CD4-positive, alpha-beta T cell (primary cell): Measurements from ENCODE around the gene CREB3L1. TPM values are rescaled to one million over a fixed set of nuclear protein-coding genes. Genes with fewer than 3 reads are reported as not detected.

Experiments used
- ATAC-seq: fragments of 200-7000 bp; cut with Tn5 transposase; one replicate; pipeline ENCODE4 v1.10.0; 2022; ENCODE audit warnings: mild to moderate bottlenecking; ENCODE audit not compliant: poor library complexity
- CTCF ChIA-PET: fragments of 350-600 bp; sonication (Branson Sonifier 250); formaldehyde crosslinking; loops from one replicate; lab custom pipeline; 2021; ENCODE audit warnings: antibody characterized with exemption, inconsistent platforms; lab: Charles Lee
- POLR2A ChIA-PET: fragments of 350-600 bp; sonication (Branson Sonifier 250); formaldehyde crosslinking; loops from one replicate; lab custom pipeline; 2021; ENCODE audit warnings: antibody characterized with exemption, inconsistent platforms; lab: Charles Lee
- DNase-seq, 14 experiments: peaks; one replicate each; pipeline ENCODE4 v3.0.0-alpha.2; 2013 to 2020; ENCODE audit warnings: mixed read lengths in 2 of 14
- H3K27ac ChIP-seq, 2 donors: one replicate each; pipeline versions ENCODE4 v1.5.1 to v1.7.0; 2013; ENCODE audit warnings: low read length in 2 of 2, low read depth in 1 of 2, mild to moderate bottlenecking in 1 of 2
- H3K27me3 ChIP-seq, 2 experiments: 1 replicate in 1 of 2; 2 replicates in 1 of 2; pipeline versions ENCODE4 v1.6.1 to v1.7.0; 2013; ENCODE audit warnings: low read length in 2 of 2, control low read depth in 1 of 2, mild to moderate bottlenecking in 1 of 2, moderate library complexity in 1 of 2; ENCODE audit not compliant: insufficient read depth in 2 of 2, control insufficient read depth in 1 of 2
- H3K36me3 ChIP-seq: one replicate; pipeline ENCODE4 v1.6.1; 2013; ENCODE audit warnings: low read length, control low read depth; ENCODE audit not compliant: insufficient read depth
- H3K4me1 ChIP-seq: one replicate; pipeline ENCODE4 v1.6.1; 2013; ENCODE audit warnings: low read length, control low read depth; ENCODE audit not compliant: insufficient read depth
- H3K4me3 ChIP-seq: one replicate; pipeline ENCODE4 v1.5.1; 2013; ENCODE audit warnings: mild to moderate bottlenecking, low read length, moderate library complexity
- H3K9me3 ChIP-seq, 2 experiments: 1 replicate in 1 of 2; 2 replicates in 1 of 2; pipeline versions ENCODE4 v1.6.1 to v1.7.0; 2013; ENCODE audit warnings: low read length in 2 of 2, mild to moderate bottlenecking in 2 of 2, control low read depth in 1 of 2, moderate library complexity in 1 of 2; ENCODE audit not compliant: control insufficient read depth in 1 of 2, insufficient read depth in 1 of 2
- H3K27ac Mint-ChIP-seq: one replicate; pipeline ENCODE4 v1.8.0; 2020; ENCODE audit warnings: mixed read lengths
- H3K27me3 Mint-ChIP-seq: one replicate; pipeline ENCODE4 v1.8.0; 2021; ENCODE audit warnings: mixed read lengths
- H3K36me3 Mint-ChIP-seq: one replicate; pipeline ENCODE4 v1.8.0; 2021; ENCODE audit warnings: low read depth, mixed read lengths
- H3K4me1 Mint-ChIP-seq: one replicate; pipeline ENCODE4 v1.8.0; 2021; ENCODE audit warnings: low read depth, mixed read lengths
- H3K4me3 Mint-ChIP-seq: one replicate; pipeline ENCODE4 v1.8.0; 2020; ENCODE audit warnings: mild to moderate bottlenecking, mixed read lengths
- H3K9me3 Mint-ChIP-seq: one replicate; pipeline ENCODE4 v1.8.0; 2020; ENCODE audit warnings: mixed read lengths
- intact Hi-C, 2 experiments: fragments of 100-400 bp; cut with DNase I in 1 of 2; cut with micrococcal nuclease in 1 of 2; formaldehyde crosslinking; loops; one replicate each; pipeline versions ENCODE4 v1.15.1 to v1.9.0; 2023 to 2025; cut with DNase I, micrococcal nuclease
- total RNA-seq, 174 experiments: library from RNA in 2 of 174; stranded (reverse) in 2 of 174; gene quantifications; one replicate each; pipeline ENCODE4 v1.2.3 and lab custom pipeline; 2021 to 2026
- TF ChIP-seq, protein P1 (sequence below): fragments of 200-600 bp; IDR thresholded peaks from one replicate; pipeline ENCODE4 v1.8.0; 2022; ENCODE audit warnings: antibody characterized with exemption, mild to moderate bottlenecking

Gene CREB3L1
- total RNA-seq, 2 experiments from 2014 or later: not detected

GRCh38 chr11:46263120-46263519 is 14.3 kb upstream of the CREB3L1 start:
- ChIA-PET POLR2A (no interaction called here), CTCF (no interaction called here)
- no peak overlapping the region for H3K4me3 ChIP-seq
- Mint-ChIP-seq H3K36me3 (no peaks in the 10 kb centered on the region), H3K4me1 (no peaks in the 10 kb centered on the region), H3K9me3 (no peaks in the 10 kb centered on the region), H3K27me3 (peaks cover 8% of the 10 kb centered on the region), H3K27ac (no peak overlapping the region), H3K4me3 (no peak overlapping the region)
- H3K27me3 ChIP-seq: no peaks in the 10 kb centered on the region
- intact Hi-C loops: no loop called here
- no peaks in the 10 kb centered on the region for H3K9me3 ChIP-seq
- DNase-seq (no peak), ATAC-seq (no peak)
- no peak overlapping the region for H3K27ac ChIP-seq
- H3K4me1 ChIP-seq: no peaks in the 10 kb centered on the region
- TF ChIP-seq, protein P1, sequence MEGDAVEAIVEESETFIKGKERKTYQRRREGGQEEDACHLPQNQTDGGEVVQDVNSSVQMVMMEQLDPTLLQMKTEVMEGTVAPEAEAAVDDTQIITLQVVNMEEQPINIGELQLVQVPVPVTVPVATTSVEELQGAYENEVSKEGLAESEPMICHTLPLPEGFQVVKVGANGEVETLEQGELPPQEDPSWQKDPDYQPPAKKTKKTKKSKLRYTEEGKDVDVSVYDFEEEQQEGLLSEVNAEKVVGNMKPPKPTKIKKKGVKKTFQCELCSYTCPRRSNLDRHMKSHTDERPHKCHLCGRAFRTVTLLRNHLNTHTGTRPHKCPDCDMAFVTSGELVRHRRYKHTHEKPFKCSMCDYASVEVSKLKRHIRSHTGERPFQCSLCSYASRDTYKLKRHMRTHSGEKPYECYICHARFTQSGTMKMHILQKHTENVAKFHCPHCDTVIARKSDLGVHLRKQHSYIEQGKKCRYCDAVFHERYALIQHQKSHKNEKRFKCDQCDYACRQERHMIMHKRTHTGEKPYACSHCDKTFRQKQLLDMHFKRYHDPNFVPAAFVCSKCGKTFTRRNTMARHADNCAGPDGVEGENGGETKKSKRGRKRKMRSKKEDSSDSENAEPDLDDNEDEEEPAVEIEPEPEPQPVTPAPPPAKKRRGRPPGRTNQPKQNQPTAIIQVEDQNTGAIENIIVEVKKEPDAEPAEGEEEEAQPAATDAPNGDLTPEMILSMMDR: no peak
- H3K36me3 ChIP-seq: no peaks in the 10 kb centered on the region

DNA sequence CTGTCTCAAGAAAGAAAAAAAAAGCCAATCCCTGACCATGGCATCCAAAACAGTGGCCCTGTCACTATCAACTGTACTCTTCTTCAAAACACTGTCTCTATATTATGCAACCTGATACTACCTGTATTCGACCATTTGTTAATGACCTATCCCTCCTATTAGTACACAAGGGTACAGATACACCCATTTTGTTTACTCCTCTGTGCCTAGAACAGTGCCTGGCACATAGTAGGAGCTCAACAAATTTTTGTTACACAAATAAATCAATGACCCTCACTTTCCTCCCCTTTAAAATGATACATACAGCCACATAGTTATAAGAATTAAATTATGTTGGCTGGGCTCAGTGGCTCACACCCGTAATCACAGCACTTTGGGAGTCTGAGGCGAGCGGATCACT is 13.4 kb upstream of the CREB3L1 start:
- ChIA-PET CTCF (no interaction called here), POLR2A (no interaction called here)
- H3K27ac Mint-ChIP-seq: no peak overlapping the region
- no peak overlapping the region for H3K4me3 ChIP-seq
- ATAC-seq (no peak), DNase-seq (no peak)
- intact Hi-C loops: no loop called here
- H3K4me3 Mint-ChIP-seq: no peak overlapping the region
- no peaks in the 10 kb centered on the region for H3K36me3 Mint-ChIP-seq
- H3K36me3 ChIP-seq: no peaks in the 10 kb centered on the region
- no peaks in the 10 kb centered on the region for H3K9me3 ChIP-seq
- TF ChIP-seq, protein P1: no peak
- H3K27ac ChIP-seq: no peak overlapping the region
- no peaks in the 10 kb centered on the region for H3K4me1 Mint-ChIP-seq
- no peaks in the 10 kb centered on the region for H3K4me1 ChIP-seq
- peaks cover 8% of the 10 kb centered on the region for H3K27me3 Mint-ChIP-seq
- no peaks in the 10 kb centered on the region for H3K27me3 ChIP-seq
- no peaks in the 10 kb centered on the region for H3K9me3 Mint-ChIP-seq

DNA sequence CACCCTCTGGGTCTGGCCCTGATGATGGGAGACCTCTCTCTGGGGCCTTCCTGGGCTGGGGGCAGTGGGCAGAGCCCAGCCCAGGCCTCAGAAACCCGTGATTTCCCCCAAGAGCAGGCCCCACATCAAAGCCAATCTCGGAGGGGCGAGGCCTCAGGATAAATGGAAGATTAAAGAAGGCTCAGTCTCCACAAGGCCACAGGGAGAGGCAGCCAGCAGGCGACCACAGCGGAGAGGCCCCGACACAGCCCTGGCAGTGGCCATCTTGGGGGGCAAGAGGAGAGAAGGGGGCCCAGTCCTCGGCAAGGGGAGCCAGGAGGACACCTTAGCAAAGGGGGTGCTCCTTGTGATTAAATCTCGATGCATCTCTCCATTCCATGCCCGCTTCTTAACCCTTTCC is 12.5 kb upstream of the CREB3L1 start:
- H3K27ac ChIP-seq: no peak overlapping the region

More for the DNA sequence above, 12.5 kb upstream of the CREB3L1 start:
- ChIA-PET POLR2A (no interaction called here), CTCF (no interaction called here)
- no peaks in the 10 kb centered on the region for H3K9me3 ChIP-seq
- no peak overlapping the region for H3K4me3 Mint-ChIP-seq
- H3K36me3 Mint-ChIP-seq: no peaks in the 10 kb centered on the region
- TF ChIP-seq, protein P1: no peak
- no peaks in the 10 kb centered on the region for H3K36me3 ChIP-seq
- no peaks in the 10 kb centered on the region for H3K4me1 ChIP-seq
- peaks cover 8% of the 10 kb centered on the region for H3K27me3 Mint-ChIP-seq
- no peaks in the 10 kb centered on the region for H3K27me3 ChIP-seq
- H3K27ac Mint-ChIP-seq: no peak overlapping the region
- no peaks in the 10 kb centered on the region for H3K9me3 Mint-ChIP-seq
- no peak overlapping the region for H3K4me3 ChIP-seq
- intact Hi-C loops: no loop called here
- ATAC-seq: no peak
- H3K4me1 Mint-ChIP-seq: no peaks in the 10 kb centered on the region
- no peak for DNase-seq
